Hematopoietic multipotent progenitor cell (in vitro differentiated cells): ENCODE results near the gene ZNF397. TPM values are rescaled to one million over a fixed set of nuclear protein-coding genes. Genes with fewer than 3 reads are reported as not detected.
"Not testable (repeated sequence)": the region's sequence is repeated elsewhere in the genome, so short reads cannot be mapped to it uniquely, and the experiment has no call there.

Experiments
- DNase-seq, 3 donors: peaks; one replicate each; pipeline ENCODE4 v3.0.0-alpha.2; 2011 to 2015; ENCODE audit warnings: low read depth in 2 of 3, low spot score in 2 of 3
- total RNA-seq: library from RNA; depleted of rRNA; stranded (reverse); fragments of >200 nt; gene quantifications from one replicate; pipeline ENCODE4 v1.2.3, GENCODE V29; 2012

Gene ZNF397
- total RNA-seq: 9.2 TPM

- DNase-seq: peak; percentile 80 to 97 (median 96)
These were observed at the start of gene ZNF397 for GRCh38 chr18:35240664-35241447. Gene ZNF397 (plus strand): TSS chr18:35241034. CDS start chr18:35242471, 1,437 bp downstream.

- no peak for DNase-seq
These were observed 49.2 kb upstream of the ZNF397 start for GRCh38 chr18:35191698-35192025.

DNA sequence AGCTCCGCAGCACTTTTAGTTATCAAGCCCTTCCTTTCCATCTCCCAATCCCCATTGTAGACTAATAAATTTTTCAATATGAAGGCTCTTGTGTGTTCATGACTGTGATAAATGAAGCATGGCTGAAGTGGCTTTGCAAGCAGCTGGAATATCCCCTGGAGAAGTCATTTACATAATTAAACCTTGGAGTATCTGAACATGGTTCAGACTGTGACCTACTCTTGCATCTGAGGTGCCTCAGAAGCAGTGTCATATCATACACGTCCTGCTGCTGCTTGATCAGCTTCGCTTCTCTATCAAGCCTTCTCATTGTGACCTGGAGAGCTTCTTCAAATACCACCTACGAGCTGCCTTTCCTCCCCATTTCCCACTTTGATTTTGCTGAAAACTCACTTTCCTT, 48.4 kb upstream of the ZNF397 start:
- no peak for DNase-seq

- DNase-seq: no peak
These were observed 47.5 kb upstream of the ZNF397 start for GRCh38 chr18:35193316-35193715.

DNA sequence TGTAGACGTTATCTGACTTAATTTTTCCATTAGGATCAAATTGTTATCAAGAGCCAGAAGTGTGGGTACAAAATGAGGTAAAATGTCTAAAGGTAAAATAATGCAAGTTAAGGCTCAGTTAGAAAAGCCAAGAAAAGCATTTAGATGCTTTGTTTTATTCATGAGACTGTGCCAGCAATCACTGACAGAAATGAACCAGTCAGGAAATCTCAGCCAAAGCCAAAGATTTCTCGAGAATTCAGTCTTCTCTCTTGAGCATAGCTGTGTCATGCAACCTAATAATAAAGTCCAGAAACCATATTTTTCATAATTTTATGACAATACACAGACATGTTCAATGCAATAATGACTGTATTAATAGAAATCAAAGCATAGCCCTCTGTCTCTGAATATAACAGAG, 43.5 kb upstream of the ZNF397 start:
- no peak for DNase-seq

DNA sequence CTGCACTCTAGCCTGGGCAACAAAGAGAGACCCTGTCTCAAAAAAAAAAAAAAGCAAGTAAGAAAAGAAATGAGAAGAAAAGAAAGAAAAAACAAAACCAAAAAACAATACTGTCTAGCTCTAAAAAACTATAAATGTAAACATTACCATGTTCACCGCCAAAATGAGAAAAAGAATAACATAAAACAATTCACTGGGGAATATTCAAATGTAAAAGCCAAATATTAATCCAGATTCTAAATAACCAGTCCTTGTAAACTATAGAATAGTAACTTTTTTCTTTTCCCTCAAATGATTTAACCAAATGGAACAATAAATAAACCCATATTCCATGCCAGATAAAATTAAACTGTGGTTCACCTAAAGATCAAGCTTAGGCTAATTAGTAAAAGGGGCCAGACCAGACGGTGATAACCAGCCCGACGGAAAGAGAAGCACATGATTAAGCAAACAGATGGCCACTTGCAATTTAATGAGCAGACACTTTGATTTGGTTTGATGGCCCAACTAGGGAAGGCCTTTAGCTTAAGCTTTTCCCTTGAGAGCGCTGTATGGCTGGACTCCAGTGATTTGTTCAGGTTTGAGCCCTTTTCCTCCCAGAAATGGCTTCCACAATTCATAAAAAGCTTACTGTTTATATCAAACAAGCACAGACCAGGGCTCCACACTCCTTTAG, 39.4 kb upstream of the ZNF397 start:
- DNase-seq: no peak

GRCh38 chr18:35203067-35203466, 37.8 kb upstream of the ZNF397 start:
- DNase-seq: no peak

DNA sequence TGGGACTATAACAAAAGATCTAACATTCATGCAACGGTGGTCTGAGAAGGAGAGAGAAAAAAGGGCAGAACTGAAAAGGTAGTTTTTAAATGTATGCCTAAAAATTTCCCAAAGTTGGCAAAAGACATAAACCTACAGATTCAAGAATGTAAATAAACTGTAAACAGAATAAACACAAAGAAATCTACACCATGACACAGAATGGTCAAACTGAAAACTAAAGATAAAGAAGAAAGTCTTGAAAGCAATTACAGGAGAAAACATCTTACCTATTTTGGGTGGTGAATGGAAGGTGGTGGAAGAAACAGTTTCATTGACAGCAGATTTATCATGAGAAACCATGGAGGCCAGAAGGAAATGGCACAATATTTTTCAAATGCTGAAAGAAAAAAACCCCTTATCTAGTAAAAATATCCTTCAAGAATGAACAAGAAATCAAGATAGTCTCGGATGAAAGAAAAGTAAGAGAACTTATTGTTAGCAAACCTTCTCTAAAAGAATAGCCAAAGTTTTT, 35.6 kb upstream of the ZNF397 start:
- peak in 1 of 3 donors; percentile 9 for DNase-seq

GRCh38 chr18:35205746-35206458, 34.9 kb upstream of the ZNF397 start:
- DNase-seq: not testable (repeated sequence)

- DNase-seq: no peak
These were observed 25.8 kb upstream of the ZNF397 start for GRCh38 chr18:35215026-35215425.

GRCh38 chr18:35216611-35217010, 24.2 kb upstream of the ZNF397 start:
- DNase-seq: not testable (repeated sequence)

GRCh38 chr18:35219331-35219730, 21.5 kb upstream of the ZNF397 start:
- not testable (repeated sequence) for DNase-seq

DNA sequence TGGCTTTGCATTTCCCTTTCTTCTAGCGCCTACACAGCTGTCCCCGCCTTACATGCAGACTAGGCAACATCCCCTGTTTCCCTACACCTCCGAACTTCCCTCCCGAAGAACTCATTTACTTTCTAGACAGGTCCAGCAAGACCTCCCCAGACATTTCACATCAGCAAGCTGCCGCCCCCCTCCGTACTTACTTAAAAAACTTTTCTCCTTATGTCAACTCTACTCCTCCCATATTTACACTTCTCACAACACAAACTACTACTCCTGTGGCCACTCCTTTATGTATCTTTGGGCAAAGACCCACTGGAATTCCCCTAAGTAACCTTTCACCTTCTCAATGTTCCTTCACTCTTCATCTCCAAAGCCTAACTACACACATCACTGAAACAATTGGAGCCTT, 20.4 kb upstream of the ZNF397 start:
- no peak for DNase-seq

GRCh38 chr18:35223797-35224196, 17.0 kb upstream of the ZNF397 start:
- no peak for DNase-seq

DNA sequence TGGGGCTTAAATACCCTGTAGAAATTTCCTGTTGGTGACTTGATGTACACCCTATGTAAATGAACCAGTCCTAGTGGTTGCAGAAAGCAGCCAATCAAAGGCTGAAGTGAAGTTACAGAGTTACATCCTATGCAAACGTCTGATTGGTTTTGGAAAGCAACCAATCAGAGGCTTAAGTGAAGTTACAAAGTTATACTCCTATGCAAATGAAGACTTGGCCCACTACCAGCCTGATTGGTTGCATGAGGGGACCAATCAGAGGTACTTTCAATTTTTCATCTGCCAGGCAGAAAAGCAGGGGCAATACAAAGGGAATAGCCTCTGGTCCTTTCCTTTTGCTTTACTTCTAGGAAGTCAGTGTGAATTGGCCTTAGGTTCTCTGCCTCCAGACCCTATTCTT, 13.6 kb upstream of the ZNF397 start:
- DNase-seq: no peak

- DNase-seq: peak; percentile 58 to 89 (median 75)
These were observed 9.8 kb upstream of the ZNF397 start for GRCh38 chr18:35231052-35231451.

GRCh38 chr18:35236571-35237363, 4.1 kb upstream of the ZNF397 start:
- DNase-seq: no peak

DNA sequence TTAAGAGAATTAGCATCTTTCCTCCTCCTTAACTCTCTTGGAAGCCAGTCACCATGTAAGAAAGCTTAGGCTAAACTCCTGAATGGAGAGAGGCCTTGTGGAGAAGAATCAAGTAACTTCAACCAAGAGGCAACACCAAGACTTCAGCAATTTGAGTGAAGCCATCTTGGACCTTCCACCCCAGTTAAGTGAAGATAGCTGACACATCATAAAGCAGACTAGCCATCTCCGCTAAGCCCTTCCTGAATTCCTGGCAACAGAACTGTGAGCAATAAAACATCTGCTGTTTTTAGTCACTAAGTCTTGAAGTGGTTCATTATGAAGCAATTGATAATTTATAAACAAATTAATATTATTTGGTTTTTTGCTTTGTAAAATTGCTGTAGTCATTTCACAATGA, 1.5 kb upstream of the ZNF397 start:
- DNase-seq: no peak

- peak in 1 of 3 donors; percentile 17 for DNase-seq
These were observed 592 bp downstream of the ZNF397 start for GRCh38 chr18:35241448-35241804.

- no peak for DNase-seq
These were observed 1.6 kb downstream of the ZNF397 start for GRCh38 chr18:35242426-35242825.

- DNase-seq: no peak
These were observed 3.8 kb downstream of the ZNF397 start for GRCh38 chr18:35244671-35245070.
